ENCODE results near the gene FNDC7.

GRCh38 chr1:108716437-108717230 lies 3.9 kb downstream of the FNDC7 start:
- TF ChIP-seq, protein P1, sequence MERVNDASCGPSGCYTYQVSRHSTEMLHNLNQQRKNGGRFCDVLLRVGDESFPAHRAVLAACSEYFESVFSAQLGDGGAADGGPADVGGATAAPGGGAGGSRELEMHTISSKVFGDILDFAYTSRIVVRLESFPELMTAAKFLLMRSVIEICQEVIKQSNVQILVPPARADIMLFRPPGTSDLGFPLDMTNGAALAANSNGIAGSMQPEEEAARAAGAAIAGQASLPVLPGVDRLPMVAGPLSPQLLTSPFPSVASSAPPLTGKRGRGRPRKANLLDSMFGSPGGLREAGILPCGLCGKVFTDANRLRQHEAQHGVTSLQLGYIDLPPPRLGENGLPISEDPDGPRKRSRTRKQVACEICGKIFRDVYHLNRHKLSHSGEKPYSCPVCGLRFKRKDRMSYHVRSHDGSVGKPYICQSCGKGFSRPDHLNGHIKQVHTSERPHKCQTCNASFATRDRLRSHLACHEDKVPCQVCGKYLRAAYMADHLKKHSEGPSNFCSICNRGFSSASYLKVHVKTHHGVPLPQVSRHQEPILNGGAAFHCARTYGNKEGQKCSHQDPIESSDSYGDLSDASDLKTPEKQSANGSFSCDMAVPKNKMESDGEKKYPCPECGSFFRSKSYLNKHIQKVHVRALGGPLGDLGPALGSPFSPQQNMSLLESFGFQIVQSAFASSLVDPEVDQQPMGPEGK (tag by site-specific recombination; IDR thresholded peaks at IDR 0.05), result no peak
- TF ChIP-seq ZNF76 (tag by site-specific recombination; IDR thresholded peaks at IDR 0.05; ENCODE audit: borderline replicate concordance, low read depth), result no peak
- TF ChIP-seq ZNF530 (tag by site-specific recombination; IDR thresholded peaks at IDR 0.05; ENCODE audit: low read depth), result no peak
- TF ChIP-seq, protein P2, sequence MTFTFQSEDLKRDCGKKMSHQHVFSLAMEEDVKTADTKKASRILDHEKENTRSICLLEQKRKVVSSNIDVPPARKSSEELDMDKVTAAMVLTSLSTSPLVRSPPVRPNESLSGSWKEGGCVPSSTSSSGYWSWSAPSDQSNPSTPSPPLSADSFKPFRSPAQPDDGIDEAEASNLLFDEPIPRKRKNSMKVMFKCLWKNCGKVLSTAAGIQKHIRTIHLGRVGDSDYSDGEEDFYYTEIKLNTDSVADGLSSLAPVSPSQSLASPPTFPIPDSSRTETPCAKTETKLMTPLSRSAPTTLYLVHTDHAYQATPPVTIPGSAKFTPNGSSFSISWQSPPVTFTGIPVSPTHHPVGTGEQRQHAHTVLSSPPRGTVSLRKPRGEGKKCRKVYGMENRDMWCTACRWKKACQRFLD (tag by site-specific recombination; IDR thresholded peaks at IDR 0.05), result no peak
- no peak for TF ChIP-seq TCF7L2 (IDR thresholded peaks at IDR 0.05; ENCODE audit: borderline replicate concordance, low read depth, low read length)
- TF ChIP-seq REPIN1 (tag by site-specific recombination; IDR thresholded peaks at IDR 0.05; ENCODE audit: low read depth), result no peak
- TF ChIP-seq, protein P3, sequence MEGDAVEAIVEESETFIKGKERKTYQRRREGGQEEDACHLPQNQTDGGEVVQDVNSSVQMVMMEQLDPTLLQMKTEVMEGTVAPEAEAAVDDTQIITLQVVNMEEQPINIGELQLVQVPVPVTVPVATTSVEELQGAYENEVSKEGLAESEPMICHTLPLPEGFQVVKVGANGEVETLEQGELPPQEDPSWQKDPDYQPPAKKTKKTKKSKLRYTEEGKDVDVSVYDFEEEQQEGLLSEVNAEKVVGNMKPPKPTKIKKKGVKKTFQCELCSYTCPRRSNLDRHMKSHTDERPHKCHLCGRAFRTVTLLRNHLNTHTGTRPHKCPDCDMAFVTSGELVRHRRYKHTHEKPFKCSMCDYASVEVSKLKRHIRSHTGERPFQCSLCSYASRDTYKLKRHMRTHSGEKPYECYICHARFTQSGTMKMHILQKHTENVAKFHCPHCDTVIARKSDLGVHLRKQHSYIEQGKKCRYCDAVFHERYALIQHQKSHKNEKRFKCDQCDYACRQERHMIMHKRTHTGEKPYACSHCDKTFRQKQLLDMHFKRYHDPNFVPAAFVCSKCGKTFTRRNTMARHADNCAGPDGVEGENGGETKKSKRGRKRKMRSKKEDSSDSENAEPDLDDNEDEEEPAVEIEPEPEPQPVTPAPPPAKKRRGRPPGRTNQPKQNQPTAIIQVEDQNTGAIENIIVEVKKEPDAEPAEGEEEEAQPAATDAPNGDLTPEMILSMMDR (tag by site-specific recombination; IDR thresholded peaks at IDR 0.05), result no peak
- TF ChIP-seq ZNF148 (tag by site-specific recombination; IDR thresholded peaks at IDR 0.05; ENCODE audit: borderline replicate concordance), result no peak
- TF ChIP-seq MEIS1 (CRISPR knock-in tag; IDR thresholded peaks at IDR 0.05; ENCODE audit: borderline replicate concordance), result no peak
- no peak for TF ChIP-seq ZNF16 (tag by site-specific recombination; IDR thresholded peaks at IDR 0.05; ENCODE audit: low read depth)
- TF ChIP-seq, protein P4, sequence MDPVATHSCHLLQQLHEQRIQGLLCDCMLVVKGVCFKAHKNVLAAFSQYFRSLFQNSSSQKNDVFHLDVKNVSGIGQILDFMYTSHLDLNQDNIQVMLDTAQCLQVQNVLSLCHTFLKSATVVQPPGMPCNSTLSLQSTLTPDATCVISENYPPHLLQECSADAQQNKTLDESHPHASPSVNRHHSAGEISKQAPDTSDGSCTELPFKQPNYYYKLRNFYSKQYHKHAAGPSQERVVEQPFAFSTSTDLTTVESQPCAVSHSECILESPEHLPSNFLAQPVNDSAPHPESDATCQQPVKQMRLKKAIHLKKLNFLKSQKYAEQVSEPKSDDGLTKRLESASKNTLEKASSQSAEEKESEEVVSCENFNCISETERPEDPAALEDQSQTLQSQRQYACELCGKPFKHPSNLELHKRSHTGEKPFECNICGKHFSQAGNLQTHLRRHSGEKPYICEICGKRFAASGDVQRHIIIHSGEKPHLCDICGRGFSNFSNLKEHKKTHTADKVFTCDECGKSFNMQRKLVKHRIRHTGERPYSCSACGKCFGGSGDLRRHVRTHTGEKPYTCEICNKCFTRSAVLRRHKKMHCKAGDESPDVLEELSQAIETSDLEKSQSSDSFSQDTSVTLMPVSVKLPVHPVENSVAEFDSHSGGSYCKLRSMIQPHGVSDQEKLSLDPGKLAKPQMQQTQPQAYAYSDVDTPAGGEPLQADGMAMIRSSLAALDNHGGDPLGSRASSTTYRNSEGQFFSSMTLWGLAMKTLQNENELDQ (tag by site-specific recombination; IDR thresholded peaks at IDR 0.05; ENCODE audit: low read depth), result no peak
- TF ChIP-seq, protein P5, sequence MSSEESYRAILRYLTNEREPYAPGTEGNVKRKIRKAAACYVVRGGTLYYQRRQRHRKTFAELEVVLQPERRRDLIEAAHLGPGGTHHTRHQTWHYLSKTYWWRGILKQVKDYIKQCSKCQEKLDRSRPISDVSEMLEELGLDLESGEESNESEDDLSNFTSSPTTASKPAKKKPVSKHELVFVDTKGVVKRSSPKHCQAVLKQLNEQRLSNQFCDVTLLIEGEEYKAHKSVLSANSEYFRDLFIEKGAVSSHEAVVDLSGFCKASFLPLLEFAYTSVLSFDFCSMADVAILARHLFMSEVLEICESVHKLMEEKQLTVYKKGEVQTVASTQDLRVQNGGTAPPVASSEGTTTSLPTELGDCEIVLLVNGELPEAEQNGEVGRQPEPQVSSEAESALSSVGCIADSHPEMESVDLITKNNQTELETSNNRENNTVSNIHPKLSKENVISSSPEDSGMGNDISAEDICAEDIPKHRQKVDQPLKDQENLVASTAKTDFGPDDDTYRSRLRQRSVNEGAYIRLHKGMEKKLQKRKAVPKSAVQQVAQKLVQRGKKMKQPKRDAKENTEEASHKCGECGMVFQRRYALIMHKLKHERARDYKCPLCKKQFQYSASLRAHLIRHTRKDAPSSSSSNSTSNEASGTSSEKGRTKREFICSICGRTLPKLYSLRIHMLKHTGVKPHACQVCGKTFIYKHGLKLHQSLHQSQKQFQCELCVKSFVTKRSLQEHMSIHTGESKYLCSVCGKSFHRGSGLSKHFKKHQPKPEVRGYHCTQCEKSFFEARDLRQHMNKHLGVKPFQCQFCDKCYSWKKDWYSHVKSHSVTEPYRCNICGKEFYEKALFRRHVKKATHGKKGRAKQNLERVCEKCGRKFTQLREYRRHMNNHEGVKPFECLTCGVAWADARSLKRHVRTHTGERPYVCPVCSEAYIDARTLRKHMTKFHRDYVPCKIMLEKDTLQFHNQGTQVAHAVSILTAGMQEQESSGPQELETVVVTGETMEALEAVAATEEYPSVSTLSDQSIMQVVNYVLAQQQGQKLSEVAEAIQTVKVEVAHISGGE (tag by site-specific recombination; conservative IDR thresholded peaks at IDR 0.05; ENCODE audit: low read depth), result no peak
- TF ChIP-seq, protein P6, sequence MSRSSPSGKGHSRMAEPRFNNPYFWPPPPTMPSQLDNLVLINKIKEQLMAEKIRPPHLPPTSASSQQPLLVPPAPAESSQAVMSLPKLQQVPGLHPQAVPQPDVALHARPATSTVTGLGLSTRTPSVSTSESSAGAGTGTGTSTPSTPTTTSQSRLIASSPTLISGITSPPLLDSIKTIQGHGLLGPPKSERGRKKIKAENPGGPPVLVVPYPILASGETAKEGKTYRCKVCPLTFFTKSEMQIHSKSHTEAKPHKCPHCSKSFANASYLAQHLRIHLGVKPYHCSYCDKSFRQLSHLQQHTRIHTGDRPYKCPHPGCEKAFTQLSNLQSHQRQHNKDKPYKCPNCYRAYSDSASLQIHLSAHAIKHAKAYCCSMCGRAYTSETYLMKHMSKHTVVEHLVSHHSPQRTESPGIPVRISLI (tag by site-specific recombination; IDR thresholded peaks at IDR 0.05), result no peak
- no peak for TF ChIP-seq ZNF19 (tag by site-specific recombination; IDR thresholded peaks at IDR 0.05; ENCODE audit: low read depth)

All from HEK293 (cell line).